Right lobe of liver (tissue), 4 donors: ENCODE data around the gene OTUD5.

Experiments used
- CTCF ChIP-seq, 4 donors: fragments of 200-600 bp in 3 of 4; fragments of 450-650 bp in 1 of 4; IDR thresholded peaks; one replicate each; pipeline versions ENCODE4 v1.5.1 to v1.8.0; 2016 to 2022; ENCODE audit warnings: antibody characterized with exemption in 4 of 4, mild to moderate bottlenecking in 2 of 4
- POLR2A ChIP-seq: fragments of 450-650 bp; IDR thresholded peaks from one replicate; pipeline ENCODE4 v1.6.1; 2017; ENCODE audit warnings: antibody characterized with exemption, mild to moderate bottlenecking
- donor health status: DM: no; HTN: no; CAD: no.
- donor health status: DM: no; HTN: no; CAD: no.
- donor health status: DM: no; HTN: yes; CAD: no.

GRCh38 chrX:48904626-48905025, 52.8 kb downstream of the OTUD5 start:
- no peak for TF ChIP-seq CTCF (IDR thresholded peaks at IDR 0.05)
- no peak for TF ChIP-seq POLR2A
